CD4-positive, alpha-beta T cell (primary cell): ENCODE measurements around the gene EMC6. TPM values are rescaled to one million over a fixed set of nuclear protein-coding genes. Genes with fewer than 3 reads are reported as not detected.

Source experiments
- ATAC-seq: fragments of 200-7000 bp; cut with Tn5 transposase; one replicate; pipeline ENCODE4 v1.10.0; 2022; ENCODE audit warnings: mild to moderate bottlenecking; ENCODE audit not compliant: poor library complexity
- CTCF ChIA-PET: fragments of 350-600 bp; sonication (Branson Sonifier 250); formaldehyde crosslinking; loops from one replicate; lab custom pipeline; 2021; ENCODE audit warnings: antibody characterized with exemption, inconsistent platforms; lab: Charles Lee
- POLR2A ChIA-PET: fragments of 350-600 bp; sonication (Branson Sonifier 250); formaldehyde crosslinking; loops from one replicate; lab custom pipeline; 2021; ENCODE audit warnings: antibody characterized with exemption, inconsistent platforms; lab: Charles Lee
- DNase-seq, 14 experiments: peaks; one replicate each; pipeline ENCODE4 v3.0.0-alpha.2; 2013 to 2020; ENCODE audit warnings: mixed read lengths in 2 of 14
- H3K27ac ChIP-seq, 2 donors: one replicate each; pipeline versions ENCODE4 v1.5.1 to v1.7.0; 2013; ENCODE audit warnings: low read length in 2 of 2, low read depth in 1 of 2, mild to moderate bottlenecking in 1 of 2
- H3K27me3 ChIP-seq, 2 experiments: 1 replicate in 1 of 2; 2 replicates in 1 of 2; pipeline versions ENCODE4 v1.6.1 to v1.7.0; 2013; ENCODE audit warnings: low read length in 2 of 2, control low read depth in 1 of 2, mild to moderate bottlenecking in 1 of 2, moderate library complexity in 1 of 2; ENCODE audit not compliant: insufficient read depth in 2 of 2, control insufficient read depth in 1 of 2
- H3K36me3 ChIP-seq: one replicate; pipeline ENCODE4 v1.6.1; 2013; ENCODE audit warnings: low read length, control low read depth; ENCODE audit not compliant: insufficient read depth
- H3K4me1 ChIP-seq: one replicate; pipeline ENCODE4 v1.6.1; 2013; ENCODE audit warnings: low read length, control low read depth; ENCODE audit not compliant: insufficient read depth
- H3K4me3 ChIP-seq: one replicate; pipeline ENCODE4 v1.5.1; 2013; ENCODE audit warnings: mild to moderate bottlenecking, low read length, moderate library complexity
- H3K9me3 ChIP-seq, 2 experiments: 1 replicate in 1 of 2; 2 replicates in 1 of 2; pipeline versions ENCODE4 v1.6.1 to v1.7.0; 2013; ENCODE audit warnings: low read length in 2 of 2, mild to moderate bottlenecking in 2 of 2, control low read depth in 1 of 2, moderate library complexity in 1 of 2; ENCODE audit not compliant: control insufficient read depth in 1 of 2, insufficient read depth in 1 of 2
- H3K27ac Mint-ChIP-seq: one replicate; pipeline ENCODE4 v1.8.0; 2020; ENCODE audit warnings: mixed read lengths
- H3K27me3 Mint-ChIP-seq: one replicate; pipeline ENCODE4 v1.8.0; 2021; ENCODE audit warnings: mixed read lengths
- H3K36me3 Mint-ChIP-seq: one replicate; pipeline ENCODE4 v1.8.0; 2021; ENCODE audit warnings: low read depth, mixed read lengths
- H3K4me1 Mint-ChIP-seq: one replicate; pipeline ENCODE4 v1.8.0; 2021; ENCODE audit warnings: low read depth, mixed read lengths
- H3K4me3 Mint-ChIP-seq: one replicate; pipeline ENCODE4 v1.8.0; 2020; ENCODE audit warnings: mild to moderate bottlenecking, mixed read lengths
- H3K9me3 Mint-ChIP-seq: one replicate; pipeline ENCODE4 v1.8.0; 2020; ENCODE audit warnings: mixed read lengths
- intact Hi-C, 2 experiments: fragments of 100-400 bp; cut with DNase I in 1 of 2; cut with micrococcal nuclease in 1 of 2; formaldehyde crosslinking; loops; one replicate each; pipeline versions ENCODE4 v1.15.1 to v1.9.0; 2023 to 2025; cut with DNase I, micrococcal nuclease
- total RNA-seq, 174 experiments: library from RNA in 2 of 174; stranded (reverse) in 2 of 174; gene quantifications; one replicate each; pipeline ENCODE4 v1.2.3 and lab custom pipeline; 2021 to 2026
- TF ChIP-seq, protein P1 (sequence below): fragments of 200-600 bp; IDR thresholded peaks from one replicate; pipeline ENCODE4 v1.8.0; 2022; ENCODE audit warnings: antibody characterized with exemption, mild to moderate bottlenecking

EMC6 gene
- total RNA-seq, 2 experiments from 2014 or later: 28.8 to 29.6 TPM

DNA sequence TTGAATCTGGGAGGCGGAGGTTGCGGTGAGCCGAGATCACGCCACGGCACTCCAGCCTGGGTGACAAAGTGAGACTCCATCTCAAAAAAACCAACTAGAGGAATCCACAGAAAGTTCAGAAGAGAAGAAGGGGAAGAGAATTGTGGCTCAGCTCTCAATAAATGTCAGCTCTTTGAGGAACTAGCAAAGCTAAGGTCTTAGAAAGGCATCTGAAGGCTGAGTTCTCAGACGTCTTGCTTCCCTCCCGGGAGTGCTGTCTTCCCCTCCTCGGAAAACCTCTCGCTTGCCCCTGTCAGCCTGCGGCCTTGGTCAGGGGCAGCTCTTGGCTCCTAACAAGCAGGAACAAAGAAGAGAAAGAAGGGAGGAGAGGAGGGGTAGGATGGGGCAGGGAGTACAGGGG lies 37.8 kb upstream of the EMC6 start:
- Mint-ChIP-seq H3K4me3 (no peak overlapping the region), H3K9me3 (no peaks in the 10 kb centered on the region), H3K27me3 (no peaks in the 10 kb centered on the region), H3K4me1 (peaks cover 12% of the 10 kb centered on the region), H3K27ac (no peak overlapping the region), H3K36me3 (peaks cover 49% of the 10 kb centered on the region)
- no peaks in the 10 kb centered on the region for H3K27me3 ChIP-seq
- no peak overlapping the region for H3K4me3 ChIP-seq
- H3K4me1 ChIP-seq: peaks cover 16% of the 10 kb centered on the region
- CTCF ChIA-PET: no interaction called here
- H3K36me3 ChIP-seq: peaks cover 29% of the 10 kb centered on the region
- DNase-seq (no peak), ATAC-seq (no peak)
- no peak overlapping the region for H3K27ac ChIP-seq
- H3K9me3 ChIP-seq: no peaks in the 10 kb centered on the region
- intact Hi-C loops: loop anchor here in 1 of 2 experiments (10.0 kb wide), 1 partner anchor 916 kb away; the partner anchor contains the start of gene CLUH
- TF ChIP-seq, protein P1, sequence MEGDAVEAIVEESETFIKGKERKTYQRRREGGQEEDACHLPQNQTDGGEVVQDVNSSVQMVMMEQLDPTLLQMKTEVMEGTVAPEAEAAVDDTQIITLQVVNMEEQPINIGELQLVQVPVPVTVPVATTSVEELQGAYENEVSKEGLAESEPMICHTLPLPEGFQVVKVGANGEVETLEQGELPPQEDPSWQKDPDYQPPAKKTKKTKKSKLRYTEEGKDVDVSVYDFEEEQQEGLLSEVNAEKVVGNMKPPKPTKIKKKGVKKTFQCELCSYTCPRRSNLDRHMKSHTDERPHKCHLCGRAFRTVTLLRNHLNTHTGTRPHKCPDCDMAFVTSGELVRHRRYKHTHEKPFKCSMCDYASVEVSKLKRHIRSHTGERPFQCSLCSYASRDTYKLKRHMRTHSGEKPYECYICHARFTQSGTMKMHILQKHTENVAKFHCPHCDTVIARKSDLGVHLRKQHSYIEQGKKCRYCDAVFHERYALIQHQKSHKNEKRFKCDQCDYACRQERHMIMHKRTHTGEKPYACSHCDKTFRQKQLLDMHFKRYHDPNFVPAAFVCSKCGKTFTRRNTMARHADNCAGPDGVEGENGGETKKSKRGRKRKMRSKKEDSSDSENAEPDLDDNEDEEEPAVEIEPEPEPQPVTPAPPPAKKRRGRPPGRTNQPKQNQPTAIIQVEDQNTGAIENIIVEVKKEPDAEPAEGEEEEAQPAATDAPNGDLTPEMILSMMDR: no peak
- POLR2A ChIA-PET: interaction anchor here (0.6 kb wide), 1 partner anchor 467 kb away, joined by 3 read pairs; no protein-coding TSS in a partner anchor

- ChIA-PET CTCF (interaction anchor here (0.6 kb wide), 1 partner anchor 130 kb away, joined by 3 read pairs; no protein-coding TSS in a partner anchor), POLR2A (no interaction called here)
- Mint-ChIP-seq H3K4me1 (peaks cover 15% of the 10 kb centered on the region), H3K27ac (no peak overlapping the region), H3K4me3 (no peak overlapping the region), H3K36me3 (peaks cover 41% of the 10 kb centered on the region), H3K27me3 (no peaks in the 10 kb centered on the region), H3K9me3 (no peaks in the 10 kb centered on the region)
- Histone ChIP-seq H3K36me3 (peaks cover 25% of the 10 kb centered on the region), H3K27ac (no peak overlapping the region), H3K4me3 (no peak overlapping the region), H3K9me3 (no peaks in the 10 kb centered on the region), H3K4me1 (peaks cover 21% of the 10 kb centered on the region), H3K27me3 (no peaks in the 10 kb centered on the region)
- intact Hi-C loops: loop anchor here in 1 of 2 experiments (10.0 kb wide), 1 partner anchor 917 kb away; the partner anchor contains the start of gene CLUH
- ATAC-seq: no peak
- no peak for DNase-seq
- TF ChIP-seq, protein P1: no peak
Observed at GRCh38 chr17:3632287-3632686, 36.3 kb upstream of the EMC6 start.

GRCh38 chr17:3635474-3636153 lies 33.0 kb upstream of the EMC6 start:
- ChIA-PET POLR2A (interaction anchor here (1.0 to 2.3 kb wide), 11 partner anchors 8 to 925 kb away, joined by 3 to 17 read pairs (median 8); partner anchors contain the start of genes CYB5D2, EMC6, NCBP3 and P2RX5), CTCF (interaction anchor here (1.1 to 1.3 kb wide), 4 partner anchors 14 to 587 kb away, joined by 3 to 6 read pairs (median 4); partner anchors contain the start of gene NCBP3)
- Histone ChIP-seq H3K36me3 (no peaks in the 10 kb centered on the region), H3K27me3 (no peaks in the 10 kb centered on the region), H3K4me3 (peak overlapping the region; percentile 80), H3K9me3 (no peaks in the 10 kb centered on the region), H3K4me1 (peaks cover 27% of the 10 kb centered on the region), H3K27ac (peak overlapping the region in 1 of 2 donors; percentile 93)
- Mint-ChIP-seq H3K4me3 (peak overlapping the region; percentile 98), H3K4me1 (peaks cover 21% of the 10 kb centered on the region), H3K9me3 (no peaks in the 10 kb centered on the region), H3K27ac (peak overlapping the region; percentile 99), H3K36me3 (peaks cover 18% of the 10 kb centered on the region), H3K27me3 (no peaks in the 10 kb centered on the region)
- intact Hi-C loops: loop anchor here (1.0 to 10.0 kb wide), 4 partner anchors 33 to 921 kb away; partner anchors contain the start of genes CLUH (in 1 of the 2), EMC6 (in 1 of the 2), NCBP3 (in 1 of the 2) and TAX1BP3 (in 1 of the 2)
- TF ChIP-seq, protein P1: no peak
- DNase-seq (peak in 1 of 14 experiments; percentile 2), ATAC-seq (peak; percentile 15)
